BLaER1 (cell line): ENCODE measurements around the gene ISCA1.

Source experiments
- H3K27ac ChIP-seq: shearing (Covaris generic); formaldehyde crosslinking; 2 replicates; pipeline ENCODE4 v1.8.1; 2022
- H3K27me3 ChIP-seq: shearing (Covaris generic); formaldehyde crosslinking; 2 replicates; pipeline ENCODE4 v1.8.1; 2022
- H3K36me3 ChIP-seq: shearing (Covaris generic); formaldehyde crosslinking; 2 replicates; pipeline ENCODE4 v1.8.1; 2022
- H3K4me1 ChIP-seq: shearing (Covaris generic); formaldehyde crosslinking; 2 replicates; pipeline ENCODE4 v1.8.1; 2022
- H3K4me2 ChIP-seq: shearing (Covaris generic); formaldehyde crosslinking; 2 replicates; pipeline ENCODE4 v1.8.1; 2022
- H3K4me3 ChIP-seq: shearing (Covaris generic); formaldehyde crosslinking; 2 replicates; pipeline ENCODE4 v1.8.1; 2022
- H3K9ac ChIP-seq: shearing (Covaris generic); formaldehyde crosslinking; 2 replicates; pipeline ENCODE4 v1.8.1; 2022
- H3K9me3 ChIP-seq: shearing (Covaris generic); formaldehyde crosslinking; 2 replicates; pipeline ENCODE4 v1.8.1; 2022
- H4K20me1 ChIP-seq: shearing (Covaris generic); formaldehyde crosslinking; 2 replicates; pipeline ENCODE4 v1.8.1; 2022
- Cebpa-rat ChIP-seq: shearing (Covaris generic); IDR thresholded peaks from 2 replicates; pipeline ENCODE4 v1.8.1; 2022

The ISCA1 gene

GRCh38 chr9:86282077-86282978 is at the start of gene ISCA1:
TSS of gene ISCA1 (minus strand) at chr9:86282538. CDS start at chr9:86282458, 80 bp downstream.
- Histone ChIP-seq H3K4me1 (peaks cover 29% of the 10 kb centered on the region), H3K4me3 (peak within 1 kb of the TSS; percentile 92), H3K36me3 (peaks cover 16% of the 10 kb centered on the region), H4K20me1 (peaks cover 37% of the 10 kb centered on the region), H3K9ac (peak within 1 kb of the TSS; percentile 94), H3K9me3 (no peaks in the 10 kb centered on the region), H3K27ac (peak within 1 kb of the TSS; percentile 94), H3K27me3 (no peaks in the 10 kb centered on the region), H3K4me2 (peak within 1 kb of the TSS; percentile 92)
- no peak for TF ChIP-seq Cebpa-rat

- H3K9me3 ChIP-seq: no peaks in the 10 kb centered on the region
- H4K20me1 ChIP-seq: no peaks in the 10 kb centered on the region
- no peak overlapping the region for H3K4me2 ChIP-seq
- no peak overlapping the region for H3K9ac ChIP-seq
- no peaks in the 10 kb centered on the region for H3K27me3 ChIP-seq
- H3K4me1 ChIP-seq: no peaks in the 10 kb centered on the region
- peaks cover 63% of the 10 kb centered on the region for H3K36me3 ChIP-seq
- no peak for TF ChIP-seq Cebpa-rat
- H3K4me3 ChIP-seq: no peak overlapping the region
- no peak overlapping the region for H3K27ac ChIP-seq
These were observed 47.8 kb upstream of the ISCA1 start for GRCh38 chr9:86330186-86330585.

- Histone ChIP-seq H4K20me1 (no peaks in the 10 kb centered on the region), H3K4me2 (no peak overlapping the region), H3K27ac (no peak overlapping the region), H3K9me3 (no peaks in the 10 kb centered on the region), H3K4me3 (no peak overlapping the region), H3K4me1 (no peaks in the 10 kb centered on the region), H3K36me3 (peaks cover 63% of the 10 kb centered on the region), H3K27me3 (no peaks in the 10 kb centered on the region), H3K9ac (no peak overlapping the region)
- no peak for TF ChIP-seq Cebpa-rat
These were observed 47.3 kb upstream of the ISCA1 start for GRCh38 chr9:86329649-86330048.

- no peak overlapping the region for H3K9ac ChIP-seq
- no peaks in the 10 kb centered on the region for H4K20me1 ChIP-seq
- H3K27me3 ChIP-seq: no peaks in the 10 kb centered on the region
- H3K27ac ChIP-seq: no peak overlapping the region
- no peaks in the 10 kb centered on the region for H3K9me3 ChIP-seq
- TF ChIP-seq Cebpa-rat: no peak
- no peaks in the 10 kb centered on the region for H3K4me1 ChIP-seq
- peaks cover 66% of the 10 kb centered on the region for H3K36me3 ChIP-seq
- no peak overlapping the region for H3K4me2 ChIP-seq
- H3K4me3 ChIP-seq: no peak overlapping the region
These were observed 45.8 kb upstream of the ISCA1 start for GRCh38 chr9:86328156-86328555.

GRCh38 chr9:86326536-86326935 is 44.2 kb upstream of the ISCA1 start:
- no peak overlapping the region for H3K4me3 ChIP-seq
- no peak overlapping the region for H3K27ac ChIP-seq
- H3K9ac ChIP-seq: no peak overlapping the region
- no peaks in the 10 kb centered on the region for H4K20me1 ChIP-seq
- H3K27me3 ChIP-seq: no peaks in the 10 kb centered on the region
- no peaks in the 10 kb centered on the region for H3K4me1 ChIP-seq
- no peak overlapping the region for H3K4me2 ChIP-seq
- TF ChIP-seq Cebpa-rat: no peak
- no peaks in the 10 kb centered on the region for H3K9me3 ChIP-seq
- peaks cover 72% of the 10 kb centered on the region for H3K36me3 ChIP-seq

- Histone ChIP-seq H3K36me3 (peaks cover 87% of the 10 kb centered on the region), H3K4me2 (no peak overlapping the region), H3K27ac (no peak overlapping the region), H3K4me1 (no peaks in the 10 kb centered on the region), H3K9me3 (no peaks in the 10 kb centered on the region), H4K20me1 (no peaks in the 10 kb centered on the region), H3K27me3 (no peaks in the 10 kb centered on the region), H3K9ac (no peak overlapping the region), H3K4me3 (no peak overlapping the region)
- no peak for TF ChIP-seq Cebpa-rat
These were observed 42.6 kb upstream of the ISCA1 start for GRCh38 chr9:86324901-86325300.

- no peak overlapping the region for H3K27ac ChIP-seq
- H3K36me3 ChIP-seq: peaks cover 89% of the 10 kb centered on the region
- no peaks in the 10 kb centered on the region for H3K27me3 ChIP-seq
- no peaks in the 10 kb centered on the region for H4K20me1 ChIP-seq
- H3K9me3 ChIP-seq: no peaks in the 10 kb centered on the region
- H3K4me3 ChIP-seq: no peak overlapping the region
- H3K9ac ChIP-seq: no peak overlapping the region
- H3K4me1 ChIP-seq: no peaks in the 10 kb centered on the region
- no peak overlapping the region for H3K4me2 ChIP-seq
- TF ChIP-seq Cebpa-rat: no peak
These were observed 42.0 kb upstream of the ISCA1 start for GRCh38 chr9:86324308-86324707.

- H3K4me1 ChIP-seq: no peaks in the 10 kb centered on the region
- no peak overlapping the region for H3K4me3 ChIP-seq
- no peak for TF ChIP-seq Cebpa-rat
- no peak overlapping the region for H3K4me2 ChIP-seq
- no peaks in the 10 kb centered on the region for H4K20me1 ChIP-seq
- no peaks in the 10 kb centered on the region for H3K27me3 ChIP-seq
- peaks cover 99% of the 10 kb centered on the region for H3K36me3 ChIP-seq
- H3K9ac ChIP-seq: no peak overlapping the region
- H3K9me3 ChIP-seq: no peaks in the 10 kb centered on the region
- H3K27ac ChIP-seq: no peak overlapping the region
These were observed 40.8 kb upstream of the ISCA1 start for GRCh38 chr9:86322973-86323644.

- no peak for TF ChIP-seq Cebpa-rat
- Histone ChIP-seq H3K4me1 (no peaks in the 10 kb centered on the region), H3K9me3 (no peaks in the 10 kb centered on the region), H3K27ac (no peak overlapping the region), H4K20me1 (no peaks in the 10 kb centered on the region), H3K27me3 (no peaks in the 10 kb centered on the region), H3K4me3 (no peak overlapping the region), H3K9ac (no peak overlapping the region), H3K36me3 (peaks cover 98% of the 10 kb centered on the region), H3K4me2 (no peak overlapping the region)
These were observed 39.0 kb upstream of the ISCA1 start for GRCh38 chr9:86321373-86321772.

- Histone ChIP-seq H3K4me2 (no peak overlapping the region), H3K36me3 (peaks cover 98% of the 10 kb centered on the region), H3K27ac (no peak overlapping the region), H3K9me3 (peaks cover 5% of the 10 kb centered on the region; the same call in 1 of the 2 replicates), H3K9ac (no peak overlapping the region), H3K4me3 (no peak overlapping the region), H3K4me1 (no peaks in the 10 kb centered on the region), H4K20me1 (no peaks in the 10 kb centered on the region), H3K27me3 (no peaks in the 10 kb centered on the region)
- TF ChIP-seq Cebpa-rat: no peak
These were observed 35.8 kb upstream of the ISCA1 start for GRCh38 chr9:86318187-86318586.
